Panc1 (cell line): ENCODE data around the gene TADA2B. TPM values are rescaled to one million over a fixed set of nuclear protein-coding genes. Genes with fewer than 3 reads are reported as not detected.

Experiments
- ATAC-seq: fragments of 200-7000 bp; cut with Tn5 transposase; 2 replicates; pipeline ENCODE4 v1.9.1; 2020; ENCODE audit warnings: mild to moderate bottlenecking, moderate library complexity
- BruUV-seq: library from RNA; stranded (reverse); fragments of 400-500 nt; replicated peaks from 2 replicates; lab custom pipeline; 2021; lab: Mats Ljungman, UMichigan
- CTCF ChIA-PET: fragments of 300-600 bp; sonication (Branson Sonifier 250); formaldehyde crosslinking; loops from one replicate; lab custom pipeline; 2022; ENCODE audit warnings: antibody characterized with exemption; lab: Charles Lee
- POLR2A ChIA-PET: fragments of 300-600 bp; sonication (Branson Sonifier 250); formaldehyde crosslinking; loops from one replicate; lab custom pipeline; 2022; ENCODE audit warnings: antibody characterized with exemption; lab: Charles Lee
- DNase-seq: peaks from one replicate; pipeline ENCODE4 v3.0.0-alpha.2; 2010; ENCODE audit warnings: low read depth, low spot score
- H3K27ac ChIP-seq: 2 replicates; pipeline ENCODE4 v1.5.1; 2011; ENCODE audit warnings: mild to moderate bottlenecking, low read length, inconsistent platforms
- H3K27me3 ChIP-seq: fragments of 200-500 bp; sonication (Bioruptor generic); 2 replicates; pipeline ENCODE4 v1.6.0; 2014; ENCODE audit warnings: low read length, inconsistent platforms; ENCODE audit not compliant: control insufficient read depth, insufficient read depth
- H3K36me3 ChIP-seq: fragments of 200-500 bp; sonication (Bioruptor generic); 2 replicates; pipeline ENCODE4 v1.5.1; 2014; ENCODE audit warnings: inconsistent platforms, mild to moderate bottlenecking, low read length, moderate library complexity; ENCODE audit not compliant: control insufficient read depth, insufficient read depth
- H3K4me1 ChIP-seq: 2 replicates; pipeline ENCODE4 v1.5.1; 2011; ENCODE audit warnings: inconsistent platforms, mild to moderate bottlenecking, low read length, moderate library complexity; ENCODE audit not compliant: control insufficient read depth, insufficient read depth
- H3K4me3 ChIP-seq, 2 experiments: 2 replicates each; pipeline ENCODE4 v1.5.1; 2011 to 2012; ENCODE audit warnings: low read depth in 2 of 2, low read length in 2 of 2, mild to moderate bottlenecking in 2 of 2, inconsistent platforms in 1 of 2, moderate library complexity in 1 of 2
- H3K9me3 ChIP-seq: fragments of 200-500 bp; sonication (Bioruptor generic); 2 replicates; pipeline ENCODE4 v1.5.1; 2014; ENCODE audit warnings: low read depth, mild to moderate bottlenecking, inconsistent platforms, low read length, moderate library complexity; ENCODE audit not compliant: control insufficient read depth, insufficient read depth
- POLR2AphosphoS5 ChIP-seq: IDR thresholded peaks from 2 replicates; pipeline ENCODE4 v1.6.1; 2012; ENCODE audit warnings: mild to moderate bottlenecking, low read depth, low read length, moderate library complexity
- SIN3A ChIP-seq: IDR thresholded peaks from 2 replicates; pipeline ENCODE4 v1.6.1; 2012; ENCODE audit warnings: low read depth, mild to moderate bottlenecking, low read length, moderate library complexity, borderline replicate concordance; ENCODE audit not compliant: insufficient read depth
- TCF7L2 ChIP-seq: IDR thresholded peaks from 2 replicates; pipeline ENCODE4 v1.6.1; 2011; ENCODE audit warnings: mild to moderate bottlenecking, low read depth, low read length, inconsistent platforms
- in situ Hi-C: cut with HindIII; loops from 2 replicates; pipeline ENCODE4 v1.10.0; 2016; ENCODE audit warnings: low sequenced_read_pairs, low pct_unique_long_range_greater_than_20kb
- intact Hi-C: fragments of 100-400 bp; cut with micrococcal nuclease; formaldehyde crosslinking; loops from one replicate; pipeline ENCODE4 v1.10.0; 2022; ENCODE audit not compliant: unreplicated experiment
- total RNA-seq: library from RNA; stranded (reverse); gene quantifications from one replicate; pipeline ENCODE4 v1.2.1, GENCODE V29; 2021; ENCODE audit not compliant: unreplicated experiment
- TF ChIP-seq, protein P1 (sequence below), 2 experiments: IDR thresholded peaks; 2 replicates each; pipeline ENCODE4 v1.6.1; 2011 to 2012; ENCODE audit warnings: low read depth in 2 of 2, control low read depth in 1 of 2, low read length in 1 of 2, mild to moderate bottlenecking in 1 of 2, moderate library complexity in 1 of 2; ENCODE audit not compliant: insufficient read depth in 1 of 2
- TF ChIP-seq, protein P2 (sequence below): fragments of 450-650 bp; IDR thresholded peaks from 2 replicates; pipeline ENCODE4 v1.5.1; 2017; ENCODE audit warnings: mild to moderate bottlenecking

Gene TADA2B
- total RNA-seq, 1 experiment from 2014 or later: 17.6 TPM

DNA sequence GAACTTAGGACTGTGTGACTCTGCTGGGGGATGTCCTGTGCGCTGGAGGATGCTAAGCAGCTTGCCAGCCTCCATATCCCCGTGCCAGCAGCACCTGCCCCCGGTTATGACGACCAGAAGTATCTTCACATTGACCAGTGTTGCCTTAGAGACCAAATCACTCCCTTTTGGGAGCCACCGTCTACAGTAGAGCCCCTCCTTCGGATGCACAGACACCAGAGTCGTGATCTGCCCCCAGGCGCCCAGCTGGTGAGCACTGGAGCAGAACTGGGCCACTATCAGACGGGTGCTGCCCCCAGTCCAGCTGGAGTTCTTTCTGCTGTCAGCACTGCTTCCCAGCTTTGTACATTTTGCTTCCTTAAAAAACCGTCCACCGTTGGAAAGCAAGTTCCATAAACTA lies 30.0 kb upstream of the TADA2B start:
- ATAC-seq: no peak
- intact Hi-C loops: no loop called here
- in situ Hi-C loops: no loop called here

DNA sequence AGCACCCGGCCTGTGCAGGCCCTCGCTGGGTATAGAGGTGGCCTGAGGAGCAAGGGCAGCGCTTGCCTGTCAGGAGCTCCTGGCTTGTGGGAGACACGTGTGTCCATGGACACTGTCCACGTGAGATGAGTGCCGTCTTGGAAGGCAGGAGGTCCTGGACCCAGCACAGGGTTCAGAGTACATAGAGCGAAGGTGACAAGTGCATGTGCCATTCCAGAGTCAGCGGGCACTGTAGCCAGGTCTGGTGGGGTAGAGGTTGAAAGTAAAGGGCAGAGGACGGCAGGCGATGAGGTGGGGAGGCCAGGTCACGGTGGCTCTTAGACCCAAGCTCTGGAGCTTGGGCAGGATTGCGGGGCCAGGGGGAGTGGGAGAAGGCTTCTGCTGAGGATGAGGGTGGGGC lies 28.4 kb upstream of the TADA2B start:
- DNase-seq (no peak), ATAC-seq (no peak)
- no peaks in the 10 kb centered on the region for H3K9me3 ChIP-seq
- no TSS peak for BruUV-seq
- no peak overlapping the region for H3K27ac ChIP-seq
- H3K4me1 ChIP-seq: peaks cover under 1% of the 10 kb centered on the region; the same call in 1 of the 2 replicates
- intact Hi-C loops (no loop called here), in situ Hi-C loops (no loop called here)
- no peak for TF ChIP-seq POLR2AphosphoS5
- TF ChIP-seq SIN3A: no peak
- TF ChIP-seq TCF7L2: no peak
- TF ChIP-seq, protein P1, sequence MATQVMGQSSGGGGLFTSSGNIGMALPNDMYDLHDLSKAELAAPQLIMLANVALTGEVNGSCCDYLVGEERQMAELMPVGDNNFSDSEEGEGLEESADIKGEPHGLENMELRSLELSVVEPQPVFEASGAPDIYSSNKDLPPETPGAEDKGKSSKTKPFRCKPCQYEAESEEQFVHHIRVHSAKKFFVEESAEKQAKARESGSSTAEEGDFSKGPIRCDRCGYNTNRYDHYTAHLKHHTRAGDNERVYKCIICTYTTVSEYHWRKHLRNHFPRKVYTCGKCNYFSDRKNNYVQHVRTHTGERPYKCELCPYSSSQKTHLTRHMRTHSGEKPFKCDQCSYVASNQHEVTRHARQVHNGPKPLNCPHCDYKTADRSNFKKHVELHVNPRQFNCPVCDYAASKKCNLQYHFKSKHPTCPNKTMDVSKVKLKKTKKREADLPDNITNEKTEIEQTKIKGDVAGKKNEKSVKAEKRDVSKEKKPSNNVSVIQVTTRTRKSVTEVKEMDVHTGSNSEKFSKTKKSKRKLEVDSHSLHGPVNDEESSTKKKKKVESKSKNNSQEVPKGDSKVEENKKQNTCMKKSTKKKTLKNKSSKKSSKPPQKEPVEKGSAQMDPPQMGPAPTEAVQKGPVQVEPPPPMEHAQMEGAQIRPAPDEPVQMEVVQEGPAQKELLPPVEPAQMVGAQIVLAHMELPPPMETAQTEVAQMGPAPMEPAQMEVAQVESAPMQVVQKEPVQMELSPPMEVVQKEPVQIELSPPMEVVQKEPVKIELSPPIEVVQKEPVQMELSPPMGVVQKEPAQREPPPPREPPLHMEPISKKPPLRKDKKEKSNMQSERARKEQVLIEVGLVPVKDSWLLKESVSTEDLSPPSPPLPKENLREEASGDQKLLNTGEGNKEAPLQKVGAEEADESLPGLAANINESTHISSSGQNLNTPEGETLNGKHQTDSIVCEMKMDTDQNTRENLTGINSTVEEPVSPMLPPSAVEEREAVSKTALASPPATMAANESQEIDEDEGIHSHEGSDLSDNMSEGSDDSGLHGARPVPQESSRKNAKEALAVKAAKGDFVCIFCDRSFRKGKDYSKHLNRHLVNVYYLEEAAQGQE (IDR thresholded peaks at IDR 0.05; ENCODE audit: insufficient read depth in 1 of 2, low read depth in 2 of 2, low read length in 1 of 2): no peak
- TF ChIP-seq, protein P2, sequence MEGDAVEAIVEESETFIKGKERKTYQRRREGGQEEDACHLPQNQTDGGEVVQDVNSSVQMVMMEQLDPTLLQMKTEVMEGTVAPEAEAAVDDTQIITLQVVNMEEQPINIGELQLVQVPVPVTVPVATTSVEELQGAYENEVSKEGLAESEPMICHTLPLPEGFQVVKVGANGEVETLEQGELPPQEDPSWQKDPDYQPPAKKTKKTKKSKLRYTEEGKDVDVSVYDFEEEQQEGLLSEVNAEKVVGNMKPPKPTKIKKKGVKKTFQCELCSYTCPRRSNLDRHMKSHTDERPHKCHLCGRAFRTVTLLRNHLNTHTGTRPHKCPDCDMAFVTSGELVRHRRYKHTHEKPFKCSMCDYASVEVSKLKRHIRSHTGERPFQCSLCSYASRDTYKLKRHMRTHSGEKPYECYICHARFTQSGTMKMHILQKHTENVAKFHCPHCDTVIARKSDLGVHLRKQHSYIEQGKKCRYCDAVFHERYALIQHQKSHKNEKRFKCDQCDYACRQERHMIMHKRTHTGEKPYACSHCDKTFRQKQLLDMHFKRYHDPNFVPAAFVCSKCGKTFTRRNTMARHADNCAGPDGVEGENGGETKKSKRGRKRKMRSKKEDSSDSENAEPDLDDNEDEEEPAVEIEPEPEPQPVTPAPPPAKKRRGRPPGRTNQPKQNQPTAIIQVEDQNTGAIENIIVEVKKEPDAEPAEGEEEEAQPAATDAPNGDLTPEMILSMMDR: no peak
- peaks cover 8% of the 10 kb centered on the region; the same call in 1 of the 2 replicates for H3K36me3 ChIP-seq
- no peaks in the 10 kb centered on the region for H3K27me3 ChIP-seq
- no peak overlapping the region for H3K4me3 ChIP-seq
- ChIA-PET POLR2A (no interaction called here), CTCF (no interaction called here)

More for the DNA sequence above, 30.0 kb upstream of the TADA2B start:
- Histone ChIP-seq H3K9me3 (no peaks in the 10 kb centered on the region), H3K27me3 (no peaks in the 10 kb centered on the region), H3K4me1 (no peaks in the 10 kb centered on the region), H3K27ac (no peak overlapping the region), H3K4me3 (no peak overlapping the region), H3K36me3 (peaks cover 13% of the 10 kb centered on the region)
- no TSS peak for BruUV-seq
- ChIA-PET CTCF (no interaction called here), POLR2A (no interaction called here)
- DNase-seq: no peak
- no peak for TF ChIP-seq SIN3A
- TF ChIP-seq, protein P2: no peak
- TF ChIP-seq TCF7L2: no peak
- TF ChIP-seq, protein P1 (IDR thresholded peaks at IDR 0.05; ENCODE audit: insufficient read depth in 1 of 2, low read depth in 2 of 2, low read length in 1 of 2): no peak
- no peak for TF ChIP-seq POLR2AphosphoS5
